ENCODE data around the gene RPGR. TPM values are rescaled to one million over a fixed set of nuclear protein-coding genes. Genes with fewer than 3 reads are reported as not detected.

Gene RPGR
- total RNA-seq, 2 experiments from 2014 or later: 7.0 to 7.1 TPM

DNA sequence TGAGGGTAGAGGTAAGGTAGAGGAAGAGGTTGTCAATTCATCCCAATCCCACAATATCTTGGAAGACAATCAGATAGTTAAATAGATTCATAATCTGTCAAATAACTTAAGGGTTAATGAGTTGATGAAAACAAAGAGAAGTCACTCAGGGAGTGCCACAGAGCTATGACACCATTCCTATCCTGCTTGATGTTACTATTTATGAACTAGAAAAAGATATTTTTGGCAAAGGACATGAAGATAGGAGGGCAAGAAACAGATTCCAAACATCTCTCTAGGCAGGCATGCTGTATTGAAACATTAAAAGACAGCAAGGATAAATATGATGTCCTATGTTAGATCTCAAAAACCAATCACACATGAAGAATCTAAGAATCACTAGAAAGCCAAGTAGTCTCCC is 103.1 kb downstream of the RPGR start:
- TF ChIP-seq, protein P1, sequence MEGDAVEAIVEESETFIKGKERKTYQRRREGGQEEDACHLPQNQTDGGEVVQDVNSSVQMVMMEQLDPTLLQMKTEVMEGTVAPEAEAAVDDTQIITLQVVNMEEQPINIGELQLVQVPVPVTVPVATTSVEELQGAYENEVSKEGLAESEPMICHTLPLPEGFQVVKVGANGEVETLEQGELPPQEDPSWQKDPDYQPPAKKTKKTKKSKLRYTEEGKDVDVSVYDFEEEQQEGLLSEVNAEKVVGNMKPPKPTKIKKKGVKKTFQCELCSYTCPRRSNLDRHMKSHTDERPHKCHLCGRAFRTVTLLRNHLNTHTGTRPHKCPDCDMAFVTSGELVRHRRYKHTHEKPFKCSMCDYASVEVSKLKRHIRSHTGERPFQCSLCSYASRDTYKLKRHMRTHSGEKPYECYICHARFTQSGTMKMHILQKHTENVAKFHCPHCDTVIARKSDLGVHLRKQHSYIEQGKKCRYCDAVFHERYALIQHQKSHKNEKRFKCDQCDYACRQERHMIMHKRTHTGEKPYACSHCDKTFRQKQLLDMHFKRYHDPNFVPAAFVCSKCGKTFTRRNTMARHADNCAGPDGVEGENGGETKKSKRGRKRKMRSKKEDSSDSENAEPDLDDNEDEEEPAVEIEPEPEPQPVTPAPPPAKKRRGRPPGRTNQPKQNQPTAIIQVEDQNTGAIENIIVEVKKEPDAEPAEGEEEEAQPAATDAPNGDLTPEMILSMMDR (IDR thresholded peaks at IDR 0.05): no peak
- Mint-ChIP-seq H3K27ac (no peak overlapping the region), H3K4me1 (ENCODE audit: low read depth) (peaks cover 3% of the 10 kb centered on the region), H3K36me3 (ENCODE audit: low read depth) (no peaks in the 10 kb centered on the region), H3K4me3 (no peak overlapping the region), H3K9me3 (no peaks in the 10 kb centered on the region), H3K27me3 (peaks cover 21% of the 10 kb centered on the region)
- DNase-seq: no peak
- CTCF ChIA-PET: no interaction called here
- POLR2A ChIA-PET: no interaction called here
- intact Hi-C loops (cut with micrococcal nuclease): no loop called here
- no peak for ATAC-seq

DNA sequence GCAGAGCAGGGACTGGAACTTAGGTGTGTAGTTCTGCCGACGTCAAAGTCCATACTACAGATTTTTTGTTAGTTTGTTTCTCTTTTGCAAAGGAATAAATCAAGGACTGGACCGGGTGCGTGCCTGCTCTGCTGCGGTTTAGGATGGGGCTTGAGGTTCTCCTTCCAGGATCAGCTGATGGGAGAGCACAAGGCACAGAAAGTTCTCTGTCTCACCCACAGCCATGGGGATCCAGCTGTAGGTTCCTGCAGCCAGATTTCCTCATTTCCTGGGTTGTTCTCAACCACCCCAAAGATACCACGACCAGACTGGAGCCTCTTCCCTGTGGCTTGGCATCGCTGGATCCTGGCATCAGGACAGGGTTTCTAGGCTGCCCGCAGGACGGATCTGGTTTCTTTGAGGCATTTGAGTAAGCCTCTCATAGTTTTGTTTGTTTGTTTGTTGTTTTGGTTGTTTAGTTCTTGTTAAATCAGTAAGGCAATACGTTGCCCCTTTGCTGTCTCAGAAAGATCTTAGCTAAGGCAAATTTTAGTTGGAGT is 105.8 kb downstream of the RPGR start:
- CTCF ChIA-PET: no interaction called here
- DNase-seq (no peak), ATAC-seq (no peak)
- Mint-ChIP-seq H3K27me3 (peaks cover 34% of the 10 kb centered on the region), H3K4me1 (ENCODE audit: low read depth) (peaks cover 3% of the 10 kb centered on the region), H3K4me3 (no peak overlapping the region), H3K27ac (no peak overlapping the region), H3K9me3 (no peaks in the 10 kb centered on the region), H3K36me3 (ENCODE audit: low read depth) (no peaks in the 10 kb centered on the region)
- TF ChIP-seq, protein P1 (IDR thresholded peaks at IDR 0.05): no peak
- POLR2A ChIA-PET: no interaction called here
- intact Hi-C loops (cut with micrococcal nuclease): no loop called here

DNA sequence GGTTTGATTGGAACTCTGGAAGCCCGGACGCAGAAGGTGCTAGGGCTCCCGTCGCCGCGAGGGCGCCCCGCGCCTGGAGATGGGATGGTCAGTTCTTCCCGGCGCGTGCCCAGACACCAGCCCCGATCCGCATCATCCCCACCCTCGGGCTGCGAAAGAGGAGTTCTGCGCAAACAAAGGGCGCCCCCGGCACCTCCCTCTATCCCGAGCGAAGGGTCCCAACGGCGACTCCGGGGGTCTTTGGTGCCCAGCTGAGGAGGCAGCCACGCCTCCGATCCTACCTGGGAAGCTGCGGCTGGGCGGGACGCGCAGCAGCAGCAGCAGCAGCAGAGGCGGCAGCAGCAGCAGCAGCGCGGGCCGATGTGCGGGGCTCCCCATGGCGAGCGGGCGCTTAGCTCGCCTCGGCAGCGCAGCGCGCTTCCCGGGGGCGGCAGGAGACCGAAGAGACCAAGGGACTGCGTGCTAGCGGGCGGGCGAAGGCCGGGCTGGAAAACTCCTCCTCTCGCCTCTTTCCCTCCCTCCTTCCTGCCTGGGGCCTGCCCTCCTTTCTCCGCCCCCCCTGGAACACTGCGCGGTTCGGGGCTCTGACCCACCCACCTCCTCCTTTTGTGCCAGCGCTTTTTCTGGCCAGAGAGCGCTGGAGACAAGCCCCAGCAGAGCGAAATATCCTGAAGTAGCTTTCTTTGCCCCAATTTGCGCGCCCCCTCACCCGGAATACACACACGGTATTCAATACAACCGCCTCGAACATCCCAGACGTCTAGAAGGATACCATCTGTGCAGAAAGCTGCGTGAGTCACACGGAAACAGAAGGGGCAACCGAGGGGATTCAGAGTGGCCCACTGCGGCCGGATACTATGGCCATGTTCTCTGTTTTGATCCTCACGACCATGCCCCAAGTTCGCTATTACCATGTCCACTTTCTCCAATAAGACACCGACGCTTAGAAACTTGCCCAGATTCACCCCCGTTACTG is 106.6 kb downstream of the RPGR start, which contains the start of gene SRPX:
Gene SRPX (minus strand): TSS at position 457 of the 976 bp plus-strand sequence. CDS start 79 bp downstream, at position 378.
- H3K27me3 Mint-ChIP-seq: peaks cover 34% of the 10 kb centered on the region
- H3K4me1 Mint-ChIP-seq (ENCODE audit: low read depth): peaks cover 3% of the 10 kb centered on the region

DNA sequence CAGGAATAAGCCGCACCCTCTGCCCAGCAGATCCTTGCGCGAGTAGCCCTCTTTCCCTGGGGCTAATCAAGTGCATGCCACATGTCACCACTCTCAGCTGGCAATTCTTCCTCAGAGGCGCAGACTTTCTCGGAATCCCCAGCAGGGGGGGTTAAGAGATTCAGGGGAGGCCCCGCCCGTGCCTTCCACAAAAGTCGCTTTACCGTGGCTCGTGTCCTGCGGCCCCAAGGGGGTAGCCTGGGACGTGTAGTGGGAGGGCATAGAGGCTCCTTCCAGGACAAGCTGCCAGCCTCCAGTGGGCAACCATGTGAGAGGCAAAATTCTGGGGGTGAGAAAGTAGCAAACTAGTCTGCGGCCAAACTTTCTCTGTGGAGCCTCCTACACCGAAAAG is 107.3 kb downstream of the RPGR start:
- ATAC-seq (peak; percentile 34), DNase-seq (peak; percentile 21)
- Mint-ChIP-seq H3K36me3 (ENCODE audit: low read depth) (no peaks in the 10 kb centered on the region), H3K27me3 (peaks cover 34% of the 10 kb centered on the region), H3K4me1 (ENCODE audit: low read depth) (peaks cover 3% of the 10 kb centered on the region), H3K9me3 (no peaks in the 10 kb centered on the region), H3K4me3 (no peak overlapping the region), H3K27ac (no peak overlapping the region)
- intact Hi-C loops (cut with micrococcal nuclease): no loop called here
- CTCF ChIA-PET: interaction anchor here (1.7 to 1.9 kb wide), 2 partner anchors 29 to 107 kb away, joined by 5 to 10 read pairs; partner anchors contain the start of gene RPGR
- TF ChIP-seq, protein P1 (IDR thresholded peaks at IDR 0.05): no peak
- POLR2A ChIA-PET: no interaction called here

More for the DNA sequence above, 106.6 kb downstream of the RPGR start, which contains the start of gene SRPX:
- Mint-ChIP-seq H3K36me3 (ENCODE audit: low read depth) (no peaks in the 10 kb centered on the region), H3K4me3 (no peak within 1 kb of the TSS), H3K27ac (no peak within 1 kb of the TSS), H3K9me3 (no peaks in the 10 kb centered on the region)
- intact Hi-C loops (cut with micrococcal nuclease): no loop called here
- DNase-seq (no peak), ATAC-seq (no peak)
- ChIA-PET POLR2A (no interaction called here), CTCF (interaction anchor here (1.7 to 1.9 kb wide), 2 partner anchors 30 to 107 kb away, joined by 5 to 10 read pairs; partner anchors contain the start of gene RPGR)
- TF ChIP-seq, protein P1 (IDR thresholded peaks at IDR 0.05): no peak

Other genes with a start within 250 kb of the RPGR start
- gene SRPX, start 106.6 kb downstream of the RPGR start, total RNA-seq: not detected
- under 1 TPM in 1 of 2 experiments, not detected in 1; 0.23 TPM for gene OTC, start 25.1 kb upstream of the RPGR start, total RNA-seq
- under 1 TPM; 0.50 to 0.74 TPM for gene TSPAN7, start 234.0 kb upstream of the RPGR start, total RNA-seq